Measurements from ENCODE around the gene LRPPRC.
"Not testable (repeated sequence)": the region's sequence is repeated elsewhere in the genome, so short reads cannot be mapped to it uniquely, and the experiment has no call there.

Gene LRPPRC

GRCh38 chr2:43911136-43911790 lies 84.5 kb downstream of the LRPPRC start:
- not testable (repeated sequence) for DNase-seq (ENCODE audit: low spot score)

- no peak for DNase-seq (ENCODE audit: low spot score)
Measured at GRCh38 chr2:43906448-43907109, 89.2 kb downstream of the LRPPRC start.

DNA sequence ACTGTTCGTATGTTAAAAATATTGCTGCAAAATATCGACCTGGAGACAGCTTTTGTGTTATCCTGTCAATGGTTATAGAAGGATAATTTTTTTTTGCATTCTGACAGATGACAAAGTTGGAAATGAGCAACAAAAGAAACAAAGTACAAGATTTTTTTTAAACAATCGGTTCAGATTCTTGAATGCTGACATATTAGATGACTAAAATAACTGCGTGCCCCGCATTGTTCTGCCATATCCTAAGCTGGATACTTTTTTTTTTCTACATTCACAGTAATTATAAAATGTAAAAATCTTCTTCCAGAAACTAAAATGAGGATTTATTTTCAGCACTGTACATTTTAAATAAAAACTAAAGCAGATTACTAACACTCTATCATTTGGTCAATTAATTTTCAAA lies 89.9 kb downstream of the LRPPRC start:
- DNase-seq (ENCODE audit: low spot score) = no peak

- no peak for DNase-seq (ENCODE audit: low spot score)
Measured at GRCh38 chr2:43905371-43905803, 90.4 kb downstream of the LRPPRC start.

DNA sequence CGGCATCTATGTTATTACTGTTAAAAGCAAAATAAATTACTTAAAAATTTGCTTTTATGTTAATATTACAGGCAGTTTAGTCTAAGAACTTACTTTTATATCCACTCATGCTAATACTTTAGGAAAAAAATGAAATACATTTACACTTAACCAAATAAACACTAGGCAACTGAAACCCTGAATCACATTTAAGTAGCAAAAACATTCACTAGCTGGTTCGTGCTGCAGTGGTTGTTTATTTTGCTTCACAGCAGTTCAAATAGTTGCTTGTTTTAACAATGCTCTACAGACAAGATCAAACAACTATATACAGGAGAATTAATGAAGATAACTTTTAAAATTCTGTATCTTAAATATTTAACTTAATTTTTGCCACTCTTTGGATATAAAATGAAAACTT lies 96.2 kb downstream of the LRPPRC start:
- no peak for DNase-seq (ENCODE audit: low spot score)

GRCh38 chr2:43898838-43899346 lies 96.9 kb downstream of the LRPPRC start:
- DNase-seq (ENCODE audit: low spot score) = no peak

DNA sequence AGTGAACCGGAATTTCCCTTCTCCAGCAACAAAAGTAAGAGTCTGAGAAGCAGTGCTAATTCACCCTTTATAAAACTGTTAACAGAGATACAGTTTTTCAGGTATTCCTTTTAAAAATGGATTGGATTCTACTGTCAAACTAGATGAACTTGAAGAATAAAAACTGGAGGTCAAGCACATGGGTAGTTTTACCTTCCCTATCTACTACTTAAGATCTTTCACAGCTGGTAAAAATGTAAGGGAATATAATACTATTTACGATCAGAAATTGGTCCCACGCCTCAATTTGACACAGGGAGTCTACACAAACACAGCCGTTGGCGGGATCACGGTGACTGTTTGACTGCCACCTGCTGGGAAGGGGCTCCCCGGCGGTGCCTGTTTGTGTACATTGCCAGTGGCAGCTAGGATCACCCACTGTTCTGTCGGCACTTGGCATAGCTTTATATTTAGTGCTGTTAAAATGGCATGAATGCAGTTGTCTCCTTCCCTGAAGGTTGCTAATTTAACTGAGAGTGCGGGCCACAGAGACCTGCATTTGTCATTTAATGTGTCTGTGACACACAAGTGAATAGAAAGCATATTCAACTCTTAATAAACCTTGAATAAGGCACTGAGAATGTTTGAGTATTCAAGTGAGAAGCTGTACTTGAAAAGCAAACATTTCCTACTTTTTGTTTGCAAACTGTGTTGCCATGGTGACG lies 97.5 kb downstream of the LRPPRC start:
- DNase-seq (ENCODE audit: low spot score) = no peak

- DNase-seq (ENCODE audit: low spot score) = no peak
Measured at GRCh38 chr2:43897492-43897891, 98.3 kb downstream of the LRPPRC start.

DNA sequence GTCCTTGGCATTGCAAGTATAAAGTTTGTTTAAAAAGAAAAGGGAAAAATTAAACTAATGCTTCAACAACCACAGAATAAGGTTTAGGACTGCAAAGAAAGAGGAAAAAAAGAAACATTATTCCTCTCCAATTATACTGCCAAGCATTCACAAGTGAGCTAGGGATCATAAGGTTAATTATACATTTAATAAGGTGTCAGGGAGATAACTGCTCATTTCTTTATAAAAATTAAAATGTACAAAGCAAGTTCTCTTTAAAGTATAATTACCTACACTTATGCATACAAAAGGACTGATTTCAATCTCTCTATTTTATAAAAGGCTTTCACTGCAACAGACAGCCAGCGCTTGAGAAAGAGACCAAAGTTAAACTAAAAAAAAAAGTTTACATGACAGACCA lies 98.9 kb downstream of the LRPPRC start:
- DNase-seq (ENCODE audit: low spot score) = no peak

- DNase-seq (ENCODE audit: low spot score) = no peak
Measured at GRCh38 chr2:43894743-43895142, 101.0 kb downstream of the LRPPRC start.

DNA sequence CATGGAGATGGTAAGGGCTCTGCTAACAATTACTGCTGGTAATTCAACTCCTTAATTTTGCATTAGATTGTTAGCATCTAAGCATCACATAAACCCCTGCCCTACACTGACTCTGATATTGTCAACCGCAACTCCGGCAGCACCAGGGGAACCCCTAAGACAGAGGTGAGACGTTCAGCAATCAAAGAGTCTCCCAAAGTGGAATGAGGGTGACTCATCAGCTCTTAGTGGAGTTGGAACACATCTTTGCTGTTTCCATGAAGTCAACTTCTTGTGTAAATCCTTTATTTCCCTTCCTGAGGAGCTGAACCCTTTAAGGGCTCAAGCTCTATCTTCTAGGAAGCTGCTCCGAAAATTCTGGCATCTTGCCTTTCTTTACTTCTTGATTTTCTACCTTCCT lies 104.9 kb downstream of the LRPPRC start:
- no peak for DNase-seq (ENCODE audit: low spot score)

DNA sequence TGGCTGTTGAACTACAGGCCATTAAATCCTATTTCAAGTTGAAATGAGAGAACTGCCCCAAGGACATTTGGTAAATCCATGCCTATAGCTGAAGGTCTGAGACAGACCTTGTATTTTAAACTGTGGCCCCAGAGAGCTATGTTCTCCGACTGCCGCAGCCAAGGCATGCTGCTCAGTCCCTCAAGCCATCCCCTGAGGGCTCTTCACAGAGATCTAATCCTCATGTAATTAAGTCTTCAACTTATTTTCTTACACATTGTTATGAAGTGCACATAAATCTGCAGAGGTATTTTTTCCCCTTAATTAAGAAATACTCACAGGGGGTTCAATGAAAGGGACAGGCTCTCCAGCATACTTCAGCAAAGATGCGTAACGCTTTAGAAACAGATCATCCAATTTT lies 106.4 kb downstream of the LRPPRC start:
- DNase-seq (ENCODE audit: low spot score) = no peak

DNA sequence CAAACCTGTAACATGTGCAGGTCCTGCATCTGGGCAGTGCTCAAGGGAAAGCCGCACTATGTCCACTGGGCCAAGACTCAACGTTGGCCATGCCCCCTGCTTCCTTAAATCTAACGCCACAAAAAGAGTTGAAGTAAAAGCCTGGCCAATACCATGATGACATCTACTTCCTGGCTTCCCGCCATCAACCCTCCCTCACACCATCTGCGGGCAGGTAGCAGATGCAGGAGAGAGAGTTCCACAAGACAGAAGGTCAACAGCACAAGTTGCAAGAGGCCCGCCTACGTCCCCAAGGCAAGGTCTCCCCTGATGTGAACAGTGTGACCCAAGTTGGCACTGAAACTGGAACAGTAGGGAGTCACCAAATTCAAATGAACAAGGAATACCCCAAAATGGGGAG lies 108.6 kb downstream of the LRPPRC start:
- DNase-seq (ENCODE audit: low spot score) = no peak

- DNase-seq (ENCODE audit: low spot score) = no peak
Measured at GRCh38 chr2:43885132-43885632, 110.6 kb downstream of the LRPPRC start.

GRCh38 chr2:43884689-43885088 lies 111.1 kb downstream of the LRPPRC start:
- no peak for DNase-seq (ENCODE audit: low spot score)

DNA sequence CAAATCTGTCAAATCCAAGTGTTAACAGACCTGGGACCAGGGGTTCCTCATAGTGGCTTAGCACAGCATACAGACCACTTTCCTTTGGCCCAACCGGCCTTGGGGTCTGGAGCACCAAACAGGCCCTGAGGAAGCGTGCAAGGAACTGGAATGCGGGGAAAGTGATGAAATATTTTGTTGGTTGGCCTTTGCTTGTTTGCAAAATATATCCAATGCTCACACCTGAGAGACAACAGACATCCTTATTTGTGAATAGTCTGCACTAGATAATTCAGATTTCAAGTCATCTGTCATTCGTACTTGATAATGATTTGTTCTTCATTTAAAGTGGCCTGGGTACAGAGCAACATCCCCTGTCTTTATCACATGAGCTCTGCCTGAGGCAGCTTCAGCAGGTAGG lies 113.5 kb downstream of the LRPPRC start:
- no peak for DNase-seq (ENCODE audit: low spot score)

GRCh38 chr2:43880952-43881351 lies 114.8 kb downstream of the LRPPRC start:
- no peak for DNase-seq (ENCODE audit: low spot score)

DNA sequence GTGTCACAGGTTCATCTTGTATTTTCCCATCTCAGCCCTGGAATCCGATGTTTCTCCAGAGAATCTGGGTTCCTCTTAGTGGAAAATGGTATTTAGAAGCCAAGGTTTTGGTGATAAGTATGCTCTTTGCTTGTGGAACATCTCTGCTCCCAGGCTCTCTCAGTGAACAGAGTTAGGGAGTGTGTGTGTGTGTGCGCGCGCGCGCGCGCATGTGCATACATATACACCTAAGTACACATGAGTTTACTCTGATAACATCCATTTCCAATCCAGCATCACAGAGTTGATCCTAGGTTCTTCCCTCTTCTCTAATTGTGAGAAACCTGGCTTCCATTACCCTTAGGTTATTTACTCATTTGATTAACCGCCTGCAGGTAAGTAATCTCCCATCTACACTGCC lies 115.3 kb downstream of the LRPPRC start:
- no peak for DNase-seq (ENCODE audit: low spot score)

- DNase-seq (ENCODE audit: low spot score) = no peak
Measured at GRCh38 chr2:43879261-43879660, 116.5 kb downstream of the LRPPRC start.

DNA sequence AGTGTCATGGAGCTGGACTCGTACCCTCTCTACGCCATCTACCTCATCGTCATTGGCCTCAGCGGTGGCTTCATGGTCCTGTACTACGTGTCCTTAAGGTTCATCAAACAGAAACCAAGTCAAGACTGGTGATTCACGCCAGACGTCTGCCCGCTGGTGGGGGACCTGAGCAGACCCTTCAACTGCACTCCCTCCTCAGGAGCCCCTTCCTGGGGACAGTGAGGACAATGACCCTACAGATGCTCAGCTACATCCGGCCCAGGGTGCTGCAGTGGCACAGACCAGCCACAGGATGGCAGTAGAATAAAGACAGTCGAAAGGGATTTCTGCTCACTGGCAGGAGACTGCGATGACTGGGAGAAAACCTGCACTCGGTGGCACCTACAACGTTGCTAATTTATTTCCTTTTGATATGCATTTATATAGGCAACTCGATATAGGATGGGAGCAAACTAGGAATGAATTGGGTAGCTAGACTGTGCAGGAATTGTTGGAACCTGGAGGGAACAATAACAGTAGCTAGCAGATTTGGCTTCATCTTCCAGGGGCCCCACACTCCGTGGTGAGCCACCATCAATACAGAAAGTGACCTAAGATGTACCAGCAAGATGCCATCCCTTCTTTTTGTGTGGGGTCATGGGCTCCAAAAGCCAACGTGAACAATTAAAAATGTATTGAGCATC lies 117.9 kb downstream of the LRPPRC start:
- peak; percentile 65 for DNase-seq (ENCODE audit: low spot score)

DNA sequence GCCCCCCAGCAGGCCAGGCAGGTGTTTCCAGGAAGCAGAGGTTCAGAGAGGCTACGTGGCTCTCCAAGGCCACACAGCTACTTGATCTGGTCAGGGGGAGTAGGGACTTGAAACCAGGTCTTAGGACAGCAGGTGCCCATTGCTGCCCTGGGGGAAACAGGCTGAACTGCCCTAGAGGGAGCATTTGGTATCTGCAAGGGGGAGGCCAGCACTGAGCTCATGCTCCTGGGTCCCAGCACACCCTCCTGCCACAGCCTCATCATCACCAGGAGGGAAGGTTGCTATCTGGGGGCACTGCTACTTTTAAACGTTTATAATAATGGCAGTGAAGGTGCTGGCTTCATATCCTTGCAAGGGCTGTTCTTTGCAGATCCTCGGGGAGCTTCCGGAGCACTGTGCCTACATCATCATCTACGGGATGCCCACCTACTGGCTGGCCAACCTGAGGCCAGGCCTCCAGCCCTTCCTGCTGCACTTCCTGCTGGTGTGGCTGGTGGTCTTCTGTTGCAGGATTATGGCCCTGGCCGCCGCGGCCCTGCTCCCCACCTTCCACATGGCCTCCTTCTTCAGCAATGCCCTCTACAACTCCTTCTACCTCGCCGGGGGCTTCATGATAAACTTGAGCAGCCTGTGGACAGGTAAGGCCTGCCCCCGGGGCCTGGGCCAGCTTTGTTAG lies 120.9 kb downstream of the LRPPRC start:
- DNase-seq (ENCODE audit: low spot score) = no peak
